CD8-positive, alpha-beta memory T cell (primary cell): ENCODE data around the gene TMEM30B. TPM values are rescaled to one million over a fixed set of nuclear protein-coding genes. Genes with fewer than 3 reads are reported as not detected.

Experiments used
- CTCF ChIA-PET: fragments of 350-600 bp; sonication (Branson Sonifier 250); formaldehyde crosslinking; loops from one replicate; lab custom pipeline; 2021; ENCODE audit warnings: antibody characterized with exemption; lab: Charles Lee
- POLR2A ChIA-PET: fragments of 350-600 bp; sonication (Branson Sonifier 250); formaldehyde crosslinking; loops from one replicate; lab custom pipeline; 2021; ENCODE audit warnings: antibody characterized with exemption; lab: Charles Lee
- DNase-seq, 5 donors: peaks; one replicate each; pipeline versions ENCODE4 v3.0.0 to v3.0.0-alpha.2; 2020 to 2022; ENCODE audit warnings: mixed read lengths in 1 of 5
- H3K27ac ChIP-seq: one replicate; pipeline ENCODE4 v1.7.0; 2013; ENCODE audit warnings: low read depth, mild to moderate bottlenecking, low read length, moderate library complexity
- H3K27me3 ChIP-seq: 2 replicates; pipeline ENCODE4 v1.7.0; 2013; ENCODE audit warnings: low read length, mild to moderate bottlenecking; ENCODE audit not compliant: insufficient read depth, poor library complexity, severe bottlenecking
- H3K36me3 ChIP-seq: 2 replicates; pipeline ENCODE4 v1.7.0; 2013; ENCODE audit warnings: mild to moderate bottlenecking, low read length, moderate library complexity; ENCODE audit not compliant: insufficient read depth
- H3K4me1 ChIP-seq: 2 replicates; pipeline ENCODE4 v1.7.0; 2013; ENCODE audit warnings: mild to moderate bottlenecking, low read length, moderate library complexity; ENCODE audit not compliant: insufficient read depth
- H3K4me3 ChIP-seq: 2 replicates; pipeline ENCODE4 v1.7.0; 2013; ENCODE audit warnings: mild to moderate bottlenecking, low read length
- H3K9me3 ChIP-seq: 2 replicates; pipeline ENCODE4 v1.7.0; 2013; ENCODE audit warnings: mild to moderate bottlenecking, low read length
- H3K27ac Mint-ChIP-seq, 8 donors: one replicate each; pipeline ENCODE4 v1.8.0; 2020 to 2021; ENCODE audit warnings: mixed read lengths in 8 of 8, mild to moderate bottlenecking in 6 of 8, inconsistent platforms in 3 of 8, moderate library complexity in 3 of 8
- H3K27me3 Mint-ChIP-seq, 2 donors: one replicate each; pipeline ENCODE4 v1.8.0; 2020 to 2021; ENCODE audit warnings: mixed read lengths in 2 of 2, mild to moderate bottlenecking in 1 of 2, moderate library complexity in 1 of 2
- H3K36me3 Mint-ChIP-seq, 3 donors: one replicate each; pipeline ENCODE4 v1.8.0; 2020 to 2021; ENCODE audit warnings: mixed read lengths in 3 of 3, inconsistent platforms in 1 of 3, mild to moderate bottlenecking in 1 of 3
- H3K4me1 Mint-ChIP-seq, 3 donors: one replicate each; pipeline ENCODE4 v1.8.0; 2020 to 2021; ENCODE audit warnings: mixed read lengths in 3 of 3, inconsistent platforms in 1 of 3, mild to moderate bottlenecking in 1 of 3
- H3K4me3 Mint-ChIP-seq, 7 donors: one replicate each; pipeline ENCODE4 v1.8.0; 2020 to 2021; ENCODE audit warnings: mixed read lengths in 7 of 7, mild to moderate bottlenecking in 6 of 7, moderate library complexity in 4 of 7, inconsistent platforms in 2 of 7
- H3K9me3 Mint-ChIP-seq, 5 donors: one replicate each; pipeline ENCODE4 v1.8.0; 2020 to 2022; ENCODE audit warnings: mixed read lengths in 5 of 5, mild to moderate bottlenecking in 3 of 5, moderate library complexity in 2 of 5, inconsistent platforms in 1 of 5
- polyA plus RNA-seq: library from polyadenylated mRNA; unstranded; fragments of 300-500 nt; fragmentation: Illumina TruSeq; gene quantifications from one replicate; pipeline ENCODE4 v1.2.3, GENCODE V29; 2021
- total RNA-seq, 2 experiments: library from RNA; stranded (reverse); gene quantifications; one replicate each; pipeline ENCODE4 v1.2.3, GENCODE V29; 2021

TMEM30B gene
- total and polyA plus RNA-seq, 3 experiments from 2014 or later = 1.7 to 6.5 (median 1.9) TPM

DNA sequence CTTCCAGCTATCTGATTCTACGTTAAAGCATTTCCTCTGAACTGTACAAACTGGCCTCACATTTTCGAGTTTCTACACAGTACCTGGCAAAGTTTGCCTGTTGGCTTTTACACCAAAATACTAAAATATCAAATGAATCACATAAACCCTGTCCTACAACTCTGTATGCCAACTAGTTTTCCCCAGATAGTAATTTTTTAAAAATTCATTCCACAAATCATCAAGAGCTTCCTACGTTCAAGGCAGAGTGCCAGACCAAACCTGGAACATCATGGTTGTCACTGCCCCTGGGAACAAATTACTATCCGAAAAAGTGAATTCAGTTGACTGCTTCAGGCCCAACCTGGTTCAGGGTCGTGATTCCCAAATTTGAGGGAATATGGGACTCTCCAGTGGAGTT is 2.1 kb downstream of the TMEM30B start:
- Histone ChIP-seq H3K27ac (no peak overlapping the region), H3K27me3 (no peaks in the 10 kb centered on the region), H3K9me3 (no peaks in the 10 kb centered on the region), H3K4me1 (peaks cover 17% of the 10 kb centered on the region), H3K36me3 (no peaks in the 10 kb centered on the region), H3K4me3 (no peak overlapping the region)
- no peak for DNase-seq
- H3K9me3 Mint-ChIP-seq = no peaks in the 10 kb centered on the region
- H3K27ac Mint-ChIP-seq = peak overlapping the region in 2 of 8 donors; percentile 11 to 83
- H3K27me3 Mint-ChIP-seq = peaks cover 7 to 9% of the 10 kb centered on the region in 2 donors
- peaks cover 20 to 36% (median 21%) of the 10 kb centered on the region in 3 donors for H3K4me1 Mint-ChIP-seq
- H3K4me3 Mint-ChIP-seq = peak overlapping the region in 5 of 7 donors; percentile 89 to 94 (median 93)
- ChIA-PET CTCF (interaction anchor here (1.7 to 9.2 kb wide), 2 partner anchors 9 to 177 kb away, joined by 4 to 89 read pairs; no protein-coding TSS in a partner anchor), POLR2A (interaction anchor here (0.9 kb wide), 1 partner anchor 51 kb away, joined by 4 read pairs; no protein-coding TSS in a partner anchor)
- H3K36me3 Mint-ChIP-seq = peaks cover 0 to 8% (median 0%) of the 10 kb centered on the region in 3 donors

- H3K9me3 Mint-ChIP-seq = no peaks in the 10 kb centered on the region
- Histone ChIP-seq H3K27me3 (no peaks in the 10 kb centered on the region), H3K27ac (no peak overlapping the region), H3K4me1 (peaks cover 17% of the 10 kb centered on the region), H3K36me3 (no peaks in the 10 kb centered on the region), H3K4me3 (no peak overlapping the region), H3K9me3 (no peaks in the 10 kb centered on the region)
- H3K27ac Mint-ChIP-seq = no peak overlapping the region
- DNase-seq = no peak
- peaks cover 11 to 24% (median 15%) of the 10 kb centered on the region in 3 donors for H3K4me1 Mint-ChIP-seq
- peaks cover 7 to 19% of the 10 kb centered on the region in 2 donors for H3K27me3 Mint-ChIP-seq
- peak overlapping the region in 1 of 7 donors; percentile 2 for H3K4me3 Mint-ChIP-seq
- POLR2A ChIA-PET = no interaction called here
- H3K36me3 Mint-ChIP-seq = peaks cover 0 to 8% (median 0%) of the 10 kb centered on the region in 3 donors
- CTCF ChIA-PET = interaction anchor here (1.3 kb wide), 1 partner anchor 560 kb away, joined by 4 read pairs; no protein-coding TSS in a partner anchor
Measured at GRCh38 chr14:61277784-61278183, 3.4 kb downstream of the TMEM30B start.

GRCh38 chr14:61277232-61277631 is 3.9 kb downstream of the TMEM30B start:
- H3K27me3 Mint-ChIP-seq = peaks cover 7 to 24% of the 10 kb centered on the region in 2 donors
- no peak overlapping the region for H3K4me3 Mint-ChIP-seq
- CTCF ChIA-PET = interaction anchor here (1.3 kb wide), 1 partner anchor 561 kb away, joined by 4 read pairs; no protein-coding TSS in a partner anchor
- no peaks in the 10 kb centered on the region for H3K27me3 ChIP-seq
- no peak overlapping the region for H3K27ac Mint-ChIP-seq
- H3K9me3 ChIP-seq = no peaks in the 10 kb centered on the region
- H3K4me1 Mint-ChIP-seq = peaks cover 11 to 24% (median 15%) of the 10 kb centered on the region in 3 donors
- no peak overlapping the region for H3K27ac ChIP-seq
- H3K9me3 Mint-ChIP-seq = no peaks in the 10 kb centered on the region
- no peaks in the 10 kb centered on the region for H3K36me3 ChIP-seq
- H3K4me1 ChIP-seq = peaks cover 17% of the 10 kb centered on the region
- H3K4me3 ChIP-seq = no peak overlapping the region
- DNase-seq = no peak
- POLR2A ChIA-PET = no interaction called here
- peaks cover 0 to 8% (median 0%) of the 10 kb centered on the region in 3 donors for H3K36me3 Mint-ChIP-seq

DNA sequence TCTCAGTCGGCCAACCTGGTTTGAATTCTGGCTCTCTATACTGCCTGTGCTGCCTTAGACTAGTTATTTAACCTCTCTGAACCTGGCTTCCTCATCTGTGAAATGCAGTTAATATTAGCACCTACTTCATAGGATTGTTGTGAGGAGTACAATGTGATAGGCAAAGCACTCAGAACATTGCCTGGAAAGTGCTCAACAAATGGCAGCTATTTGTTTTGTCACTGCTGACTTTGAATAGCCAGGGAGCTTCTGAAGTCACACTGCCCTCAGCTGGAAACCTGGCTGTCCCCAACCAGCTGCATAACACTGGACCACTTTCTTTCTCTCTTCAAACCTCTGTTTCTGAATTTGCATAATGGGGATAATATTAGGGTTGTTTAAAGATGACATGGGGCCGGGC is 9.6 kb downstream of the TMEM30B start:
- CTCF ChIA-PET = interaction anchor here (3.5 to 6.1 kb wide), 2 partner anchors 12 to 566 kb away, joined by 27 to 89 read pairs; partner anchors contain the start of gene TMEM30B
- no peak overlapping the region for H3K27ac ChIP-seq
- peaks cover 4% of the 10 kb centered on the region for H3K27me3 ChIP-seq
- Mint-ChIP-seq H3K27me3 (peaks cover 22 to 52% of the 10 kb centered on the region in 2 donors), H3K27ac (no peak overlapping the region), H3K9me3 (no peaks in the 10 kb centered on the region), H3K4me1 (peaks cover 0 to 7% (median 4%) of the 10 kb centered on the region in 3 donors), H3K36me3 (no peaks in the 10 kb centered on the region), H3K4me3 (peak overlapping the region in 1 of 7 donors; percentile 68)
- H3K36me3 ChIP-seq = no peaks in the 10 kb centered on the region
- DNase-seq = no peak
- POLR2A ChIA-PET = interaction anchor here (0.7 kb wide), 1 partner anchor 448 kb away, joined by 7 read pairs; no protein-coding TSS in a partner anchor
- H3K4me3 ChIP-seq = no peak overlapping the region
- peaks cover 5% of the 10 kb centered on the region for H3K4me1 ChIP-seq
- no peaks in the 10 kb centered on the region for H3K9me3 ChIP-seq

DNA sequence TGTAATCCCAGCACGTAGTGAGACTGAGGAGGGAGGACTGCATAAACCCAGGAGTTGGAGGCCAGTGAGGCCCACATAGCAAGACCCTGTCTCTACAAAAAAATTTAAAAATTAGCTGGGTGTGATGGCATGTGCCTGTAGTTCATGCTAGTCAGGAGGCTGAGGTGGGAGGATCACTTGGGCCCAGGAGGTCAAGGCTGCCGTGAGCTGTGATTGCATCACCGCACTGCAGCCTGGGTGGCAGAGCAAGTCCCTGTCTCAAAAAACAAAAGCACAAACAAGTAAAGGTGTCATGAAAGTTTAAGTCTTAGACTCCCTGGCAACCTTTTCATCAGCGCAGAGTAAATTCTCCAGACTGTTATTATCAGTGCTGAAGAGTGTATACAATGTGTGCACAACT is 10.4 kb downstream of the TMEM30B start:
- no peaks in the 10 kb centered on the region for H3K9me3 ChIP-seq
- Mint-ChIP-seq H3K36me3 (no peaks in the 10 kb centered on the region), H3K4me3 (no peak overlapping the region), H3K9me3 (no peaks in the 10 kb centered on the region), H3K27ac (no peak overlapping the region), H3K4me1 (peaks cover 0 to 7% (median 4%) of the 10 kb centered on the region in 3 donors), H3K27me3 (peaks cover 24 to 54% of the 10 kb centered on the region in 2 donors)
- peaks cover 4% of the 10 kb centered on the region for H3K27me3 ChIP-seq
- DNase-seq = no peak
- CTCF ChIA-PET = interaction anchor here (1.1 to 6.1 kb wide), 3 partner anchors 13 to 567 kb away, joined by 3 to 89 read pairs (median 27); partner anchors contain the start of gene TMEM30B
- no peak overlapping the region for H3K4me3 ChIP-seq
- H3K36me3 ChIP-seq = no peaks in the 10 kb centered on the region
- POLR2A ChIA-PET = no interaction called here
- no peak overlapping the region for H3K27ac ChIP-seq
- peaks cover 5% of the 10 kb centered on the region for H3K4me1 ChIP-seq

- H3K27me3 Mint-ChIP-seq = peaks cover 29 to 60% of the 10 kb centered on the region in 2 donors
- H3K27me3 ChIP-seq = peaks cover 4% of the 10 kb centered on the region
- H3K9me3 ChIP-seq = no peaks in the 10 kb centered on the region
- H3K4me3 Mint-ChIP-seq = peak overlapping the region in 6 of 7 donors; percentile 55 to 83 (median 77)
- H3K4me1 ChIP-seq = peaks cover 5% of the 10 kb centered on the region
- DNase-seq = peak; percentile 54 to 82 (median 65)
- POLR2A ChIA-PET = interaction anchor here (0.6 kb wide), 2 partner anchors 11 to 126 kb away, joined by 4 read pairs; partner anchors contain the start of gene TMEM30B
- peak overlapping the region in 1 of 8 donors; percentile 53 for H3K27ac Mint-ChIP-seq
- H3K4me1 Mint-ChIP-seq = peaks cover 0 to 7% (median 4%) of the 10 kb centered on the region in 3 donors
- peak overlapping the region; percentile 29 for H3K4me3 ChIP-seq
- no peaks in the 10 kb centered on the region for H3K36me3 ChIP-seq
- no peaks in the 10 kb centered on the region for H3K36me3 Mint-ChIP-seq
- no peak overlapping the region for H3K27ac ChIP-seq
- CTCF ChIA-PET = interaction anchor here (0.6 to 6.1 kb wide), 15 partner anchors 8 to 857 kb away, joined by 3 to 89 read pairs (median 5); partner anchors contain the start of genes SNAPC1 and TMEM30B
- no peaks in the 10 kb centered on the region for H3K9me3 Mint-ChIP-seq
Measured at GRCh38 chr14:61269321-61270083, 11.6 kb downstream of the TMEM30B start.

DNA sequence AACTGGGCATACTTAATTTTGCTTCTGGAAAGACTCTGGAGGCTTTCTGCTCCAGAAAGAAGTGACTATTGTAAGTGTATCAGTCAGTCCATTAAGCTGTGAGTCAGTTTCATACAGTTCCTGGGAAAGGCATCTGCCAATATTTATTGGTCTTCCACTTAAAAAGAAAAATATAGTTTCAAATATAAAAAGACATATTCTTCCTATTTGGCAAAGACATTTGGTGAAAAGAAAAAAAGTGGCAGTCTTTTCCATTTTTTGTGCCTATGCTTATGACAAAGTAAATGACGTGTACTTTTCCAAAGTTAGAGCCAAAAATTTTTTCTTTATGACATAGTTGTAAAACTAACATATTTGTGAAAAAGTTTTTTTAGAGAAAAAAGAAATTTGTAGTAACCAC is 12.3 kb downstream of the TMEM30B start:
- Mint-ChIP-seq H3K9me3 (no peaks in the 10 kb centered on the region), H3K36me3 (no peaks in the 10 kb centered on the region), H3K27ac (no peak overlapping the region), H3K27me3 (peaks cover 25 to 58% of the 10 kb centered on the region in 2 donors), H3K4me1 (peaks cover 0 to 7% (median 4%) of the 10 kb centered on the region in 3 donors), H3K4me3 (no peak overlapping the region)
- CTCF ChIA-PET = interaction anchor here (0.6 to 6.1 kb wide), 16 partner anchors 8 to 858 kb away, joined by 3 to 89 read pairs (median 5); partner anchors contain the start of genes SNAPC1 and TMEM30B
- Histone ChIP-seq H3K27me3 (peaks cover 4% of the 10 kb centered on the region), H3K36me3 (no peaks in the 10 kb centered on the region), H3K4me1 (peaks cover 5% of the 10 kb centered on the region), H3K27ac (no peak overlapping the region), H3K9me3 (no peaks in the 10 kb centered on the region), H3K4me3 (no peak overlapping the region)
- no peak for DNase-seq
- POLR2A ChIA-PET = interaction anchor here (0.6 kb wide), 2 partner anchors 12 to 127 kb away, joined by 4 read pairs; partner anchors contain the start of gene TMEM30B
